ENCODE data around the gene SLC17A2. TPM values are rescaled to one million over a fixed set of nuclear protein-coding genes. Genes with fewer than 3 reads are reported as not detected.

SLC17A2 gene
- total RNA-seq, 1 experiment from 2014 or later, result not detected

DNA sequence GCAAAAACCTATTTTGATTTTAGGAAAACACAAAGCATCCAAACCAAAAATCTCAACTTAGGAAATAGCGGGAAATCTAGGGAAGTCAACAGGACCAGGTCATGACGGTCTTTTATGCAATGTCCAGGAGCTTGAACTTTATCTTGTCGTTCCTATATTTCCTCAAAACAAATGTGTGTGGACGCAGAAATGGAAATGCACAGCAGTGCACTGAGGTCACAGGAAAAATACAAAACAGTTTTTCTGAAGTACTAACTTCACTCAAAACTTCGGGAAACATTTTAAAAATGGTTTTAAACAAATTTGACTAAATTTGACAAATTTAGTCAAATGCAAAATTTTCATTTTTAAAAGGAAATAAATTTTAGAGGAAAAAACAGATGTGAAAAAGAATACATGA is 5.5 kb upstream of the SLC17A2 start:
- no peak for DNase-seq
- ChIA-PET POLR2A (ENCODE audit: unreplicated experiment) (no interaction called here), CTCF (no interaction called here)
- Histone ChIP-seq H3F3A (ENCODE audit: insufficient read depth, low read depth) (peaks cover 8% of the 10 kb centered on the region; the same call in 1 of the 2 replicates), H3K9me3 (ENCODE audit: insufficient read depth, low read depth) (no peaks in the 10 kb centered on the region), H3K79me2 (ENCODE audit: low read depth) (no peaks in the 10 kb centered on the region), H3K36me3 (ENCODE audit: low read depth) (no peaks in the 10 kb centered on the region), H3K4me3 (no peak overlapping the region), H2AFZ (no peak overlapping the region), H3K4me2 (no peak overlapping the region), H3K27me3 (ENCODE audit: insufficient read depth, low read depth) (no peaks in the 10 kb centered on the region), H4K20me1 (ENCODE audit: insufficient read depth) (no peaks in the 10 kb centered on the region), H3K4me1 (replicated peaks; ENCODE audit: insufficient read depth) (no peaks in the 10 kb centered on the region), H3K9me2 (ENCODE audit: insufficient read depth) (no peaks in the 10 kb centered on the region), H3K27ac (no peak overlapping the region)
- TF ChIP-seq, protein P1, sequence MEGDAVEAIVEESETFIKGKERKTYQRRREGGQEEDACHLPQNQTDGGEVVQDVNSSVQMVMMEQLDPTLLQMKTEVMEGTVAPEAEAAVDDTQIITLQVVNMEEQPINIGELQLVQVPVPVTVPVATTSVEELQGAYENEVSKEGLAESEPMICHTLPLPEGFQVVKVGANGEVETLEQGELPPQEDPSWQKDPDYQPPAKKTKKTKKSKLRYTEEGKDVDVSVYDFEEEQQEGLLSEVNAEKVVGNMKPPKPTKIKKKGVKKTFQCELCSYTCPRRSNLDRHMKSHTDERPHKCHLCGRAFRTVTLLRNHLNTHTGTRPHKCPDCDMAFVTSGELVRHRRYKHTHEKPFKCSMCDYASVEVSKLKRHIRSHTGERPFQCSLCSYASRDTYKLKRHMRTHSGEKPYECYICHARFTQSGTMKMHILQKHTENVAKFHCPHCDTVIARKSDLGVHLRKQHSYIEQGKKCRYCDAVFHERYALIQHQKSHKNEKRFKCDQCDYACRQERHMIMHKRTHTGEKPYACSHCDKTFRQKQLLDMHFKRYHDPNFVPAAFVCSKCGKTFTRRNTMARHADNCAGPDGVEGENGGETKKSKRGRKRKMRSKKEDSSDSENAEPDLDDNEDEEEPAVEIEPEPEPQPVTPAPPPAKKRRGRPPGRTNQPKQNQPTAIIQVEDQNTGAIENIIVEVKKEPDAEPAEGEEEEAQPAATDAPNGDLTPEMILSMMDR (conservative IDR thresholded peaks at IDR 0.05), result no peak
- no peak for TF ChIP-seq EZH2 (IDR thresholded peaks at IDR 0.05; ENCODE audit: low read depth)
- BruUV-seq (replicated peaks), result no TSS peak
- intact Hi-C loops (cut with micrococcal nuclease; ENCODE audit: unreplicated experiment), result no loop called here

DNA sequence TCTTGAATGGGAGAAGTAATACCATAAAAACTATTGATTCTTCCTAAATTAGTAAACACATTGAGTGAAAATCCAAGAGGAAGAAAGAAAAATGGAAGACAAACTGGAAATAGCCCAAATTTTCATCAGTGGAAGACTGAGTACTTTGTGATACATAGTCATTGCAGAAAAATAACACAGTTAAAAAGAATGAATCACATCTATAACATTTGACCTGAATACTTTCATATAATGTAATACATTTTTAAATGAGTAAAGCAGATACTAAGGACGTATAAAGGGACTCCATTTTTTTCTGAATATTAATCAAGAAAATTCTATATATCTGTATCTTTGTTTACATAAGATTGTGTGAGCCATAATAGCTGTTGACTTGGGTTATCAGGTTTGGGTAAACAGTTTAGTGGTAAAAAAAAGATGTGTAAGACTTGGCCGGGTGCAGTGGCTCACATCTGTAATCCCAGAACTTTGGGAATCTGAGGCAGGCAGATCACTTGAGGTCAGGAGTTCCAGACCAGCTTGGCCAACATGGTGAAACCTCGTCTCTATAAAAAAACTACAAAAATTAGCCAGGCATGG is 4.3 kb upstream of the SLC17A2 start:
- Histone ChIP-seq H3F3A (ENCODE audit: insufficient read depth, low read depth) (peaks cover 8% of the 10 kb centered on the region; the same call in 1 of the 2 replicates), H2AFZ (no peak overlapping the region), H3K9me2 (ENCODE audit: insufficient read depth) (no peaks in the 10 kb centered on the region), H3K4me1 (replicated peaks; ENCODE audit: insufficient read depth) (no peaks in the 10 kb centered on the region), H3K9me3 (ENCODE audit: insufficient read depth, low read depth) (no peaks in the 10 kb centered on the region), H3K79me2 (ENCODE audit: low read depth) (no peaks in the 10 kb centered on the region), H3K4me3 (no peak overlapping the region), H4K20me1 (ENCODE audit: insufficient read depth) (no peaks in the 10 kb centered on the region), H3K27ac (no peak overlapping the region), H3K27me3 (ENCODE audit: insufficient read depth, low read depth) (no peaks in the 10 kb centered on the region), H3K4me2 (no peak overlapping the region), H3K36me3 (ENCODE audit: low read depth) (no peaks in the 10 kb centered on the region)
- DNase-seq, result peak in 1 of 2 experiments; percentile 39
- no TSS peak for BruUV-seq (replicated peaks)
- POLR2A ChIA-PET (ENCODE audit: unreplicated experiment), result interaction anchor here (0.6 kb wide), 1 partner anchor 56 kb away, joined by 4 read pairs; no protein-coding TSS in a partner anchor
- CTCF ChIA-PET, result no interaction called here
- TF ChIP-seq EZH2 (IDR thresholded peaks at IDR 0.05; ENCODE audit: low read depth), result no peak
- TF ChIP-seq, protein P1 (conservative IDR thresholded peaks at IDR 0.05), result no peak
- intact Hi-C loops (cut with micrococcal nuclease; ENCODE audit: unreplicated experiment), result no loop called here

DNA sequence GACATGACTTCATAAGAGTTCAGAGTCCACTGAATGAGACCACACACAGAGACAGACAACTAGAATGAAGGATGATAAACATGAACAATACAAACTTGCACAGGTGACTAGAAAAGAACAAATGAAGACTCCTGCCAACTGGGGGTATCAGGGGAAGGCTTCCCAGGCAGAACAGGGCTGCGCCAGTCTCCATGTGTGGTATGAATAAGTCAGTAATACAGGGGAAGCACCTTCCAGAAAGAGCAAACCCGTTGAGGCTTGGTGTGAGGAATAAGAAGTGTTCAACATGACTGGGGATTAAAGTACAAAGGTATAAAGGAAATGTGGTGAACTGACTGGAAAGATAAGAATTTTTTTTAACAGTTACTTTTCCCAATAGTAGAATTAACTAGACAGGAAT is 3.7 kb upstream of the SLC17A2 start:
- Histone ChIP-seq H3K27ac (no peak overlapping the region), H2AFZ (peak overlapping the region; percentile 41; the same call in 1 of the 2 replicates), H3K9me2 (ENCODE audit: insufficient read depth) (no peaks in the 10 kb centered on the region), H3K4me2 (no peak overlapping the region), H3K4me3 (no peak overlapping the region), H4K20me1 (ENCODE audit: insufficient read depth) (no peaks in the 10 kb centered on the region), H3K4me1 (replicated peaks; ENCODE audit: insufficient read depth) (no peaks in the 10 kb centered on the region), H3K36me3 (ENCODE audit: low read depth) (no peaks in the 10 kb centered on the region), H3K9me3 (ENCODE audit: insufficient read depth, low read depth) (no peaks in the 10 kb centered on the region), H3K27me3 (ENCODE audit: insufficient read depth, low read depth) (no peaks in the 10 kb centered on the region), H3K79me2 (ENCODE audit: low read depth) (no peaks in the 10 kb centered on the region), H3F3A (ENCODE audit: insufficient read depth, low read depth) (peaks cover 8% of the 10 kb centered on the region; the same call in 1 of the 2 replicates)
- DNase-seq, result no peak
- CTCF ChIA-PET, result no interaction called here
- POLR2A ChIA-PET (ENCODE audit: unreplicated experiment), result no interaction called here
- intact Hi-C loops (cut with micrococcal nuclease; ENCODE audit: unreplicated experiment), result no loop called here
- TF ChIP-seq, protein P1 (conservative IDR thresholded peaks at IDR 0.05), result no peak
- no peak for TF ChIP-seq EZH2 (IDR thresholded peaks at IDR 0.05; ENCODE audit: low read depth)
- no TSS peak for BruUV-seq (replicated peaks)

All from PC-9 (cell line).